GM21367 (cell line): ENCODE data around the gene CYP4F11.
"Not testable (repeated sequence)": the region's sequence is repeated elsewhere in the genome, so short reads cannot be mapped to it uniquely, and the experiment has no call there.

Experiments used
- ATAC-seq: cut with Tn5 transposase; IDR thresholded peaks from one replicate; pipeline ENCODE4 v1.9.1; 2021; ENCODE audit not compliant: unreplicated experiment

Gene CYP4F11

GRCh38 chr19:15934332-15935078 is at the start of gene CYP4F11:
Gene CYP4F11, minus strand, starts transcription at chr19:15934529. Its CDS starts 121 bp downstream, at chr19:15934408.
- ATAC-seq = no peak

GRCh38 chr19:15979293-15979692 is 45.0 kb upstream of the CYP4F11 start:
- ATAC-seq = no peak

GRCh38 chr19:15977690-15978089 is 43.4 kb upstream of the CYP4F11 start:
- ATAC-seq = no peak

- no peak for ATAC-seq
These were observed 42.7 kb upstream of the CYP4F11 start for GRCh38 chr19:15976836-15977689.

GRCh38 chr19:15974856-15975255 is 40.5 kb upstream of the CYP4F11 start:
- no peak for ATAC-seq

- not testable (repeated sequence) for ATAC-seq
These were observed 37.7 kb upstream of the CYP4F11 start for GRCh38 chr19:15972043-15972442.

GRCh38 chr19:15971224-15971780 is 37.0 kb upstream of the CYP4F11 start:
- no peak for ATAC-seq

GRCh38 chr19:15964231-15964630 is 29.9 kb upstream of the CYP4F11 start:
- no peak for ATAC-seq

- no peak for ATAC-seq
These were observed 28.0 kb upstream of the CYP4F11 start for GRCh38 chr19:15962319-15962718.

- no peak for ATAC-seq
These were observed 20.5 kb upstream of the CYP4F11 start for GRCh38 chr19:15954820-15955219.

- ATAC-seq = no peak
These were observed 14.1 kb upstream of the CYP4F11 start, which contains the start of gene OR10H4 for GRCh38 chr19:15948223-15949058. Gene OR10H4, plus strand, starts transcription at chr19:15949008. Its CDS starts 0 bp downstream, at chr19:15949008.

GRCh38 chr19:15945301-15945700 is 11.0 kb upstream of the CYP4F11 start:
- no peak for ATAC-seq

GRCh38 chr19:15944401-15944800 is 10.1 kb upstream of the CYP4F11 start:
- no peak for ATAC-seq

- ATAC-seq = no peak
These were observed 3.4 kb upstream of the CYP4F11 start for GRCh38 chr19:15937771-15938170.

- no peak for ATAC-seq
These were observed 2.6 kb upstream of the CYP4F11 start for GRCh38 chr19:15936950-15937349.

- no peak for ATAC-seq
These were observed 1.8 kb upstream of the CYP4F11 start for GRCh38 chr19:15936173-15936572.

GRCh38 chr19:15935167-15935702 is 906 bp upstream of the CYP4F11 start:
- no peak for ATAC-seq

- ATAC-seq = not testable (repeated sequence)
These were observed 483 bp downstream of the CYP4F11 start for GRCh38 chr19:15933761-15934331.

- no peak for ATAC-seq
These were observed 6.0 kb downstream of the CYP4F11 start for GRCh38 chr19:15928321-15928720.

GRCh38 chr19:15926484-15926883 is 7.8 kb downstream of the CYP4F11 start:
- no peak for ATAC-seq
